Measurements from ENCODE around the gene ADAM22.

The ADAM22 gene

DNA sequence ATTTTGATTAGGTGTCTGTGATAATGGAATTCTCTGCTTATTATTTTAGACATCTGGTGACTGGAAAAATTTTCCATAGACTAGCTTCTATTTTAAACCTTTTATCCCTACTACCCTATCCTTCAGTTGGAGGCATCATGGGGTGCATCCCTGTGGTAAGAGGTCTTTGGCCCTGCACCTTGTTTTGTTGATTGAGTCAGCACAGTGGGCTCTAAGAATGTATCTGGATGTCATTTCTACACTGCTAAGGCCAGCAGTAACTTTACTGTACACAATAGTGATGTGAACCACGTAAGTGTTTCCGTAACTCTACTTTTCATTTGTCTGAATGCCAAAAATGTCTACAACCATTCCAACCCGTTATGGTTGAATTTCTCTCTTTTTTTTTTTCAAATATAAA is 75.6 kb downstream of the ADAM22 start:
- Histone ChIP-seq H3K4me3 (ENCODE audit: low read depth, low read length) (no peak overlapping the region), H4K91ac (ENCODE audit: low read depth, low read length) (no peak overlapping the region), H3K9me3 (ENCODE audit: insufficient read depth, low read depth, low read length) (no peaks in the 10 kb centered on the region), H2BK120ac (ENCODE audit: insufficient read depth, low read length, poor library complexity) (no peak overlapping the region), H3K4me1 (ENCODE audit: control insufficient read depth in 1 of 2, insufficient read depth in 2 of 2, low read length in 2 of 2) (no peaks in the 10 kb centered on the region), H3K9ac (ENCODE audit: low read length) (no peak overlapping the region), H2AK5ac (ENCODE audit: low read length) (no peak overlapping the region), H3K79me2 (ENCODE audit: control insufficient read depth, insufficient read depth, low read length, poor library complexity) (no peaks in the 10 kb centered on the region), H4K12ac (ENCODE audit: low read depth, low read length) (no peak overlapping the region), H3K79me1 (ENCODE audit: low read length) (no peaks in the 10 kb centered on the region), H3K4ac (ENCODE audit: low read depth, low read length) (no peak overlapping the region), H3K4me2 (ENCODE audit: low read length) (no peak overlapping the region), H2BK12ac (ENCODE audit: low read length) (no peak overlapping the region), H3K36me3 (ENCODE audit: control insufficient read depth in 1 of 2, insufficient read depth in 2 of 2, low read length in 2 of 2) (no peaks in the 10 kb centered on the region), H4K8ac (ENCODE audit: low read depth, low read length) (no peak overlapping the region), H3K14ac (ENCODE audit: low read length) (no peak overlapping the region), H3K18ac (ENCODE audit: low read length) (no peak overlapping the region), H3K23ac (ENCODE audit: low read length) (no peak overlapping the region), H3K27ac (ENCODE audit: low read depth, low read length) (no peak overlapping the region), H2AFZ (ENCODE audit: insufficient read depth, low read length, poor library complexity) (no peak overlapping the region), H2BK5ac (ENCODE audit: low read depth, low read length, poor library complexity) (no peak overlapping the region), H3K27me3 (ENCODE audit: insufficient read depth, low read length) (no peaks in the 10 kb centered on the region)
- no CpG with 5 or more reads among the region's 3 CpGs for WGBS (ENCODE audit: extremely low coverage, insufficient coverage, insufficient read length)
- DNase-seq = no peak

DNA sequence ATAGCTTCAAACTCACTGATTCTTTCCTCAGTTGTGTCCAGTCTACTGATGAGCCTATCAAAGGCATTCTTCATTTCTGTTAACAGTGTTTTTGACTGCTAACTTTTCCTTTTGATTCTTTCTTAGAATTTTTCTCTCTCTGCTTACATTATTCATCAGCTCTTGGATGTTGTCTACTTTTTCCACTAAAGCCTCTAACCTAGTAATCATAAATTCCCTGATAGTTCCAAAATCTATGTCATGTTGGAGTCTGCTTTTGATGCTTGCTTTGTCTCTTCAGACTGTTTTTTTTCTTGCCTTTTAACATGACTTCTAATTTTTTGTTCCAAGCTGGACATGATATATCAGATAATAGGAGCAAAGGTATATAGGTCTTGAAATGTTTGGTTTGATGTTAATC is 78.0 kb downstream of the ADAM22 start:
- Histone ChIP-seq H2BK120ac (ENCODE audit: insufficient read depth, low read length, poor library complexity) (no peak overlapping the region), H2BK12ac (ENCODE audit: low read length) (no peak overlapping the region), H3K27me3 (ENCODE audit: insufficient read depth, low read length) (no peaks in the 10 kb centered on the region), H3K4me3 (ENCODE audit: low read depth, low read length) (no peak overlapping the region), H2AK5ac (ENCODE audit: low read length) (no peak overlapping the region), H3K4me1 (ENCODE audit: control insufficient read depth in 1 of 2, insufficient read depth in 2 of 2, low read length in 2 of 2) (no peaks in the 10 kb centered on the region), H3K27ac (ENCODE audit: low read depth, low read length) (no peak overlapping the region), H3K4ac (ENCODE audit: low read depth, low read length) (no peak overlapping the region), H4K8ac (ENCODE audit: low read depth, low read length) (no peak overlapping the region), H3K79me2 (ENCODE audit: control insufficient read depth, insufficient read depth, low read length, poor library complexity) (no peaks in the 10 kb centered on the region), H3K79me1 (ENCODE audit: low read length) (no peaks in the 10 kb centered on the region), H4K12ac (ENCODE audit: low read depth, low read length) (no peak overlapping the region), H2BK5ac (ENCODE audit: low read depth, low read length, poor library complexity) (no peak overlapping the region), H3K14ac (ENCODE audit: low read length) (no peak overlapping the region), H3K36me3 (ENCODE audit: control insufficient read depth in 1 of 2, insufficient read depth in 2 of 2, low read length in 2 of 2) (no peaks in the 10 kb centered on the region), H3K23ac (ENCODE audit: low read length) (no peak overlapping the region), H3K18ac (ENCODE audit: low read length) (no peak overlapping the region), H2AFZ (ENCODE audit: insufficient read depth, low read length, poor library complexity) (no peak overlapping the region), H3K9me3 (ENCODE audit: insufficient read depth, low read depth, low read length) (no peaks in the 10 kb centered on the region), H3K9ac (ENCODE audit: low read length) (no peak overlapping the region), H4K91ac (ENCODE audit: low read depth, low read length) (no peak overlapping the region), H3K4me2 (ENCODE audit: low read length) (no peak overlapping the region)
- no peak for DNase-seq

DNA sequence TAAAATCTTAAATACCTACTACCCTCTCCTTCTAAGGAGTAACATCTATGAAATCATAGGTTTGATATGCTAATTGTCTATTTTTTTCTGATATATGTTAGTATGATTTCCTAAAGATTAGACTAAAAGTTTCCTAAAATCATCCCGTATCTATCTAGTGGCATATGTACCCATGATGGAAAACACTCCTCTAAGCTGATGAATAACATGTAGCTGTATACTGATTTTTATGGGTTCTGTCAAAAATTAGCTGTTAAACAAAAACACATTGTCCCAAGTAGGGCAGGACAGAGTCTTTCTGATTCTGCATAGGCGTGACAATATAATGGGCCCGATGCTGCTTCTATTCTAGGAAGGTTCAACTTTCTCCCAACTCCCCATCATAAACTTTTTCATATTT is 79.9 kb downstream of the ADAM22 start:
- H3K4ac ChIP-seq (ENCODE audit: low read depth, low read length) = no peak overlapping the region
- DNase-seq = no peak
- H3K9ac ChIP-seq (ENCODE audit: low read length) = no peak overlapping the region
- no peak overlapping the region for H2AFZ ChIP-seq (ENCODE audit: insufficient read depth, low read length, poor library complexity)
- H2AK5ac ChIP-seq (ENCODE audit: low read length) = no peak overlapping the region
- no peaks in the 10 kb centered on the region for H3K79me1 ChIP-seq (ENCODE audit: low read length)
- WGBS (ENCODE audit: extremely low coverage, insufficient coverage, insufficient read length) = no CpG with 5 or more reads among the region's 3 CpGs
- no peaks in the 10 kb centered on the region for H3K4me1 ChIP-seq (ENCODE audit: control insufficient read depth in 1 of 2, insufficient read depth in 2 of 2, low read length in 2 of 2)
- no peak overlapping the region for H3K14ac ChIP-seq (ENCODE audit: low read length)
- H3K18ac ChIP-seq (ENCODE audit: low read length) = no peak overlapping the region
- H3K79me2 ChIP-seq (ENCODE audit: control insufficient read depth, insufficient read depth, low read length, poor library complexity) = no peaks in the 10 kb centered on the region
- H3K9me3 ChIP-seq (ENCODE audit: insufficient read depth, low read depth, low read length) = no peaks in the 10 kb centered on the region
- no peak overlapping the region for H2BK12ac ChIP-seq (ENCODE audit: low read length)
- no peak overlapping the region for H3K4me2 ChIP-seq (ENCODE audit: low read length)
- H4K8ac ChIP-seq (ENCODE audit: low read depth, low read length) = no peak overlapping the region
- H3K23ac ChIP-seq (ENCODE audit: low read length) = no peak overlapping the region
- H4K12ac ChIP-seq (ENCODE audit: low read depth, low read length) = no peak overlapping the region
- no peak overlapping the region for H3K27ac ChIP-seq (ENCODE audit: low read depth, low read length)
- no peak overlapping the region for H4K91ac ChIP-seq (ENCODE audit: low read depth, low read length)
- H2BK5ac ChIP-seq (ENCODE audit: low read depth, low read length, poor library complexity) = no peak overlapping the region
- H3K27me3 ChIP-seq (ENCODE audit: insufficient read depth, low read length) = no peaks in the 10 kb centered on the region
- no peaks in the 10 kb centered on the region for H3K36me3 ChIP-seq (ENCODE audit: control insufficient read depth in 1 of 2, insufficient read depth in 2 of 2, low read length in 2 of 2)
- no peak overlapping the region for H3K4me3 ChIP-seq (ENCODE audit: low read depth, low read length)
- H2BK120ac ChIP-seq (ENCODE audit: insufficient read depth, low read length, poor library complexity) = no peak overlapping the region

DNA sequence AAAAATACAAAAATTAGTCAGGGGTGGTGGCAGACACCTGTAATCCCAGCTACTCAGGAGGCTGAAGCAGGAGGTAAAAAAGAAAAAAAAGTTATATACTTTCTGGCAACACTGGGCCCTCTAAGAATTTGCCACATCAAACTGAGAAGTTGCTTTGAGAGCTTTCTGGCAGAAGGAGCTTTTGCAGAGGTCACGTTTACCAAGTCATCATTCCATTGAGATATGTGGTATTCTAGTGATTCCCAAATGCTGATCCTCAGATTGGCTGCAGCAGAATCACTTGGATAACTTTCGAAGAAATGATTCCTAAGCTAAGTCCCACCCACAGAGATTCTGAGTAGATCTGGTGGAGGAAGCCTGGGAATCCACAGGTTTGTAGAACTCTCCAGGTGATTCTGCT is 80.5 kb downstream of the ADAM22 start:
- Histone ChIP-seq H3K9me3 (ENCODE audit: insufficient read depth, low read depth, low read length) (no peaks in the 10 kb centered on the region), H2AFZ (ENCODE audit: insufficient read depth, low read length, poor library complexity) (no peak overlapping the region), H2BK12ac (ENCODE audit: low read length) (no peak overlapping the region), H3K4me3 (ENCODE audit: low read depth, low read length) (no peak overlapping the region), H2BK120ac (ENCODE audit: insufficient read depth, low read length, poor library complexity) (no peak overlapping the region), H3K4me1 (ENCODE audit: control insufficient read depth in 1 of 2, insufficient read depth in 2 of 2, low read length in 2 of 2) (no peaks in the 10 kb centered on the region), H4K12ac (ENCODE audit: low read depth, low read length) (no peak overlapping the region), H3K27ac (ENCODE audit: low read depth, low read length) (no peak overlapping the region), H3K27me3 (ENCODE audit: insufficient read depth, low read length) (no peaks in the 10 kb centered on the region), H3K9ac (ENCODE audit: low read length) (no peak overlapping the region), H3K4me2 (ENCODE audit: low read length) (no peak overlapping the region), H2BK5ac (ENCODE audit: low read depth, low read length, poor library complexity) (no peak overlapping the region), H2AK5ac (ENCODE audit: low read length) (no peak overlapping the region), H3K14ac (ENCODE audit: low read length) (no peak overlapping the region), H3K79me2 (ENCODE audit: control insufficient read depth, insufficient read depth, low read length, poor library complexity) (no peaks in the 10 kb centered on the region), H3K18ac (ENCODE audit: low read length) (no peak overlapping the region), H4K91ac (ENCODE audit: low read depth, low read length) (no peak overlapping the region), H3K36me3 (ENCODE audit: control insufficient read depth in 1 of 2, insufficient read depth in 2 of 2, low read length in 2 of 2) (peaks cover 0 to 1% of the 10 kb centered on the region in 2 experiments), H3K79me1 (ENCODE audit: low read length) (no peaks in the 10 kb centered on the region), H3K4ac (ENCODE audit: low read depth, low read length) (no peak overlapping the region), H4K8ac (ENCODE audit: low read depth, low read length) (no peak overlapping the region), H3K23ac (ENCODE audit: low read length) (no peak overlapping the region)
- WGBS (ENCODE audit: extremely low coverage, insufficient coverage, insufficient read length) = no CpG with 5 or more reads among the region's 2 CpGs
- DNase-seq = no peak

DNA sequence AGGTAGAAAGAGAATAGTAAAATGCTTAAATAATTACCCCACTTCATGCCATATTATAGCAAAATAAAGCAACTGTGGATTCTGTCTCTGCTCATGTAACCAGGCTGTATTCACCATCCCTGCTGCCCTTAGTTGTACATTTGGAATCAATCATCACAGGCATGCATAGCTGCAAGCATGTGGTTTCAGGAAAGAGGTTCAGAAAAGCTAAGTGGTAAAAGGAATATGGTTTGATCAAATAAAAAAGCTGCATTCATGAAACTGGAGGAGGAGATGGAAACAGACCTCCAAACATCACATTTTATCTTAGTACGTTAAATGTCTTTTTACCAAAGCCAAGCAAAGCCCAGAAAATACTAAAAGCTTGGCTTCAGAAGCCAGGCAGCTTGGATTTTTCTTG is 81.3 kb downstream of the ADAM22 start:
- WGBS (ENCODE audit: extremely low coverage, insufficient coverage, insufficient read length) = no CpG with 5 or more reads among the region's 1 CpG
- Histone ChIP-seq H3K4me2 (ENCODE audit: low read length) (no peak overlapping the region), H2BK12ac (ENCODE audit: low read length) (no peak overlapping the region), H3K9me3 (ENCODE audit: insufficient read depth, low read depth, low read length) (no peaks in the 10 kb centered on the region), H3K18ac (ENCODE audit: low read length) (no peak overlapping the region), H3K79me2 (ENCODE audit: control insufficient read depth, insufficient read depth, low read length, poor library complexity) (no peaks in the 10 kb centered on the region), H2BK5ac (ENCODE audit: low read depth, low read length, poor library complexity) (no peak overlapping the region), H2AK5ac (ENCODE audit: low read length) (no peak overlapping the region), H2AFZ (ENCODE audit: insufficient read depth, low read length, poor library complexity) (no peak overlapping the region), H2BK120ac (ENCODE audit: insufficient read depth, low read length, poor library complexity) (no peak overlapping the region), H3K27me3 (ENCODE audit: insufficient read depth, low read length) (no peaks in the 10 kb centered on the region), H3K14ac (ENCODE audit: low read length) (no peak overlapping the region), H4K91ac (ENCODE audit: low read depth, low read length) (no peak overlapping the region), H3K27ac (ENCODE audit: low read depth, low read length) (no peak overlapping the region), H4K8ac (ENCODE audit: low read depth, low read length) (no peak overlapping the region), H4K12ac (ENCODE audit: low read depth, low read length) (no peak overlapping the region), H3K4me1 (ENCODE audit: control insufficient read depth in 1 of 2, insufficient read depth in 2 of 2, low read length in 2 of 2) (no peaks in the 10 kb centered on the region), H3K4ac (ENCODE audit: low read depth, low read length) (no peak overlapping the region), H3K23ac (ENCODE audit: low read length) (no peak overlapping the region), H3K36me3 (ENCODE audit: control insufficient read depth in 1 of 2, insufficient read depth in 2 of 2, low read length in 2 of 2) (peaks cover 0 to 2% of the 10 kb centered on the region in 2 experiments), H3K79me1 (ENCODE audit: low read length) (no peaks in the 10 kb centered on the region), H3K9ac (ENCODE audit: low read length) (no peak overlapping the region), H3K4me3 (ENCODE audit: low read depth, low read length) (no peak overlapping the region)
- DNase-seq = no peak
